CD4-positive, CD25-positive, alpha-beta regulatory T cell (primary cell): ENCODE data around the gene MED20. TPM values are rescaled to one million over a fixed set of nuclear protein-coding genes. Genes with fewer than 3 reads are reported as not detected.

Experiments used
- ATAC-seq, 2 donors: fragments of 150-1000 bp; cut with Tn5 transposase; one replicate each; pipeline ENCODE4 v1.10.0; 2021; ENCODE audit warnings: low read depth in 2 of 2, moderate number of reproducible peaks in 2 of 2, moderate library complexity in 1 of 2
- DNase-seq, 3 donors: peaks; one replicate each; pipeline versions ENCODE4 v3.0.0 to v3.0.0-alpha.2; 2012 to 2022; ENCODE audit warnings: mixed read lengths in 1 of 3
- H3K27ac ChIP-seq: one replicate; pipeline ENCODE4 v1.7.0; 2013; ENCODE audit warnings: mild to moderate bottlenecking, low read length; ENCODE audit not compliant: insufficient read depth, poor library complexity, severe bottlenecking
- H3K27me3 ChIP-seq: one replicate; pipeline ENCODE4 v1.7.0; 2013; ENCODE audit warnings: low read length; ENCODE audit not compliant: control insufficient read depth, insufficient read depth
- H3K36me3 ChIP-seq: one replicate; pipeline ENCODE4 v1.7.0; 2013; ENCODE audit warnings: mild to moderate bottlenecking, low read length, moderate library complexity; ENCODE audit not compliant: control insufficient read depth, insufficient read depth
- H3K4me1 ChIP-seq: 2 replicates; pipeline ENCODE4 v1.7.0; 2013; ENCODE audit warnings: mild to moderate bottlenecking, low read length; ENCODE audit not compliant: insufficient read depth, control insufficient read depth, poor library complexity, severe bottlenecking
- H3K4me3 ChIP-seq: one replicate; pipeline ENCODE4 v1.7.0; 2013; ENCODE audit warnings: low read depth, mild to moderate bottlenecking, low read length, moderate library complexity
- H3K9me3 ChIP-seq, 2 experiments: 1 replicate in 1 of 2; 2 replicates in 1 of 2; pipeline ENCODE4 v1.7.0; 2013; ENCODE audit warnings: low read length in 2 of 2, mild to moderate bottlenecking in 1 of 2, moderate library complexity in 1 of 2; ENCODE audit not compliant: control insufficient read depth in 2 of 2
- H3K27ac Mint-ChIP-seq, 3 donors: one replicate each; pipeline ENCODE4 v1.8.0; 2020 to 2022; ENCODE audit warnings: mild to moderate bottlenecking in 3 of 3, mixed read lengths in 3 of 3, moderate library complexity in 2 of 3
- H3K27me3 Mint-ChIP-seq: one replicate; pipeline ENCODE4 v1.8.0; 2022; ENCODE audit warnings: mild to moderate bottlenecking, mixed read lengths
- H3K36me3 Mint-ChIP-seq: one replicate; pipeline ENCODE4 v1.8.0; 2020; ENCODE audit warnings: mixed read lengths
- H3K4me1 Mint-ChIP-seq, 4 donors: one replicate each; pipeline ENCODE4 v1.8.0; 2020 to 2022; ENCODE audit warnings: mixed read lengths in 4 of 4, mild to moderate bottlenecking in 1 of 4
- H3K4me3 Mint-ChIP-seq, 4 donors: one replicate each; pipeline ENCODE4 v1.8.0; 2020 to 2022; ENCODE audit warnings: mild to moderate bottlenecking in 4 of 4, mixed read lengths in 4 of 4, moderate library complexity in 3 of 4
- H3K9me3 Mint-ChIP-seq, 7 donors: one replicate each; pipeline ENCODE4 v1.8.0; 2020 to 2022; ENCODE audit warnings: mixed read lengths in 7 of 7, mild to moderate bottlenecking in 3 of 7, moderate library complexity in 2 of 7
- polyA plus RNA-seq, 4 donors: library from polyadenylated mRNA; unstranded; fragments of 300-500 nt; fragmentation: Illumina TruSeq; gene quantifications; one replicate each; pipeline ENCODE4 v1.2.3, GENCODE V29; 2021
- total RNA-seq: library from RNA; stranded (reverse); gene quantifications from one replicate; pipeline ENCODE4 v1.2.3, GENCODE V29; 2022

MED20 gene
- total and polyA plus RNA-seq, 5 donors from 2014 or later, result 3.0 to 7.9 (median 5.8) TPM

DNA sequence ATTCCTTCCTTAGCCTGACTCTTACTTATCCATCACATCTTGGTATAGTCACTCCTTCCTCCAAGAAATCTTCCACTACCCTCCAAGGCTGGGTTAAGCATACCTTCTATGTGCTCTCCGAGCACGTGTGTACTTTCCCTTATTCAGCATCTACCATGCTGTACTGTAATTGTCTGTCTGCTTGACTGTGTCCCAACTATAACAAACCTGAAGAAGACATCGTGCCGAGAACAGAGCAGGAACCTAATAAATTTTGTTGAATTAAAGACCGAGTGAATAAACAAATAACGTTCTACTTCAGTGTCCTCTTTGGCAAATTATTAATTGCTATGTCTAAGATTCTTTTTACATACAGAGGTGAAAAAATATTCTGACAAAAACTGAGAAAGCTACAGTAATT is 61.6 kb downstream of the MED20 start:
- Mint-ChIP-seq H3K4me3 (no peak overlapping the region), H3K36me3 (no peaks in the 10 kb centered on the region), H3K27ac (no peak overlapping the region), H3K4me1 (no peaks in the 10 kb centered on the region), H3K9me3 (no peaks in the 10 kb centered on the region), H3K27me3 (no peaks in the 10 kb centered on the region)
- H3K27ac ChIP-seq, result no peak overlapping the region
- H3K4me3 ChIP-seq, result no peak overlapping the region
- no peaks in the 10 kb centered on the region for H3K4me1 ChIP-seq
- H3K36me3 ChIP-seq, result no peaks in the 10 kb centered on the region
- H3K27me3 ChIP-seq, result no peaks in the 10 kb centered on the region
- H3K9me3 ChIP-seq, result no peaks in the 10 kb centered on the region
- ATAC-seq (no peak), DNase-seq (no peak)

DNA sequence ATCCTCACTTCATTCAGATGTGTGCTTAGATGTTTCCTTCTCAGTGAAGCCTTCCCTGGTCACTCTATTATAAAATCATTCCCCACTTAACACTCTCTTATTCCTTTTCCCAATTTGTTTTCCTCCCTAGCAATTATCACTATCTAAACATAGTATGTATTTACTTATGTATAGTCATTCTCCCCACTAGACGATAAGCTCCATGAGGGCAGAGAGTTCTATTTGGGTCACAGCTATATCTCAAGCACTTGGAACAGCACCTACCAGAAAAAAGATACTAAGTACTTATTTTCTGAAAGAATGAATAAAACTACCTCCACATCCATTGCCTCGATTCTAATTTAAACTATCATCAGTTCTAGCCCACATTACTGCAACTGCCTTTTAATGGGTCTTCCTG is 62.2 kb downstream of the MED20 start:
- H3K4me3 ChIP-seq, result no peak overlapping the region
- no peaks in the 10 kb centered on the region for H3K4me1 ChIP-seq
- Mint-ChIP-seq H3K36me3 (no peaks in the 10 kb centered on the region), H3K4me1 (no peaks in the 10 kb centered on the region), H3K9me3 (no peaks in the 10 kb centered on the region), H3K27me3 (no peaks in the 10 kb centered on the region), H3K27ac (no peak overlapping the region), H3K4me3 (no peak overlapping the region)
- H3K27me3 ChIP-seq, result no peaks in the 10 kb centered on the region
- H3K27ac ChIP-seq, result no peak overlapping the region
- H3K9me3 ChIP-seq, result no peaks in the 10 kb centered on the region
- no peaks in the 10 kb centered on the region for H3K36me3 ChIP-seq
- DNase-seq (no peak), ATAC-seq (no peak)

Other genes with a start within 250 kb of the MED20 start
- 26.7 TPM for gene TFEB, start 185.5 kb downstream of the MED20 start, total RNA-seq
- 10 to 100 TPM in 1 of 4 donors, 1 to 10 TPM in 3; 8.0 to 11.0 (median 8.7) TPM for gene TFEB, start 185.5 kb downstream of the MED20 start, polyA plus RNA-seq
- gene PGC, start 173.7 kb downstream of the MED20 start, total RNA-seq, result not detected
- not detected for gene PGC, start 173.7 kb downstream of the MED20 start, polyA plus RNA-seq
- gene FRS3, start 141.2 kb downstream of the MED20 start, total RNA-seq, result 6.4 TPM
- gene FRS3, start 141.2 kb downstream of the MED20 start, polyA plus RNA-seq, result 1 to 10 TPM; 1.3 to 1.6 (median 1.4) TPM
- gene PRICKLE4, start 140.4 kb downstream of the MED20 start, total RNA-seq, result not detected
- not detected for gene PRICKLE4, start 140.4 kb downstream of the MED20 start, polyA plus RNA-seq
- 102 TPM for gene TOMM6, start 133.4 kb downstream of the MED20 start, total RNA-seq
- 100 to 1,000 TPM; 315 to 364 (median 362) TPM for gene TOMM6, start 133.4 kb downstream of the MED20 start, polyA plus RNA-seq
- 2.9 TPM for gene USP49, start 25.8 kb downstream of the MED20 start, total RNA-seq
- gene USP49, start 25.8 kb downstream of the MED20 start, polyA plus RNA-seq, result 1 to 10 TPM in 1 of 4 donors, under 1 TPM in 3; 0.34 to 1.0 (median 0.47) TPM
- gene BYSL, start 360 bp upstream of the MED20 start, total RNA-seq, result 1.8 TPM
- 1 to 10 TPM; 5.0 to 7.6 (median 5.9) TPM for gene BYSL, start 360 bp upstream of the MED20 start, polyA plus RNA-seq
- gene CCND3, start 20.7 kb upstream of the MED20 start, total RNA-seq, result 319 TPM
- 100 to 1,000 TPM; 246 to 564 (median 389) TPM for gene CCND3, start 20.7 kb upstream of the MED20 start, polyA plus RNA-seq
- gene TAF8, start 129.4 kb upstream of the MED20 start, total RNA-seq, result 46.7 TPM
- gene TAF8, start 129.4 kb upstream of the MED20 start, polyA plus RNA-seq, result 10 to 100 TPM; 15.9 to 24.1 (median 20.7) TPM
- not detected for gene C6orf132, start 221.5 kb upstream of the MED20 start, total RNA-seq
- under 1 TPM in 1 of 4 donors, not detected in 3; 0.05 TPM for gene C6orf132, start 221.5 kb upstream of the MED20 start, polyA plus RNA-seq